HL-60 (cell line): ENCODE measurements around the gene SORBS2.

Experiments used
- CTCF ChIP-seq: IDR thresholded peaks from one replicate; pipeline ENCODE4 v1.5.1; 2011; ENCODE audit warnings: low read length, control low read depth, inconsistent platforms; ENCODE audit not compliant: insufficient read depth
- SPI1 ChIP-seq: IDR thresholded peaks from 2 replicates; pipeline ENCODE4 v1.6.1; 2012; ENCODE audit warnings: low read depth, mild to moderate bottlenecking, borderline replicate concordance

DNA sequence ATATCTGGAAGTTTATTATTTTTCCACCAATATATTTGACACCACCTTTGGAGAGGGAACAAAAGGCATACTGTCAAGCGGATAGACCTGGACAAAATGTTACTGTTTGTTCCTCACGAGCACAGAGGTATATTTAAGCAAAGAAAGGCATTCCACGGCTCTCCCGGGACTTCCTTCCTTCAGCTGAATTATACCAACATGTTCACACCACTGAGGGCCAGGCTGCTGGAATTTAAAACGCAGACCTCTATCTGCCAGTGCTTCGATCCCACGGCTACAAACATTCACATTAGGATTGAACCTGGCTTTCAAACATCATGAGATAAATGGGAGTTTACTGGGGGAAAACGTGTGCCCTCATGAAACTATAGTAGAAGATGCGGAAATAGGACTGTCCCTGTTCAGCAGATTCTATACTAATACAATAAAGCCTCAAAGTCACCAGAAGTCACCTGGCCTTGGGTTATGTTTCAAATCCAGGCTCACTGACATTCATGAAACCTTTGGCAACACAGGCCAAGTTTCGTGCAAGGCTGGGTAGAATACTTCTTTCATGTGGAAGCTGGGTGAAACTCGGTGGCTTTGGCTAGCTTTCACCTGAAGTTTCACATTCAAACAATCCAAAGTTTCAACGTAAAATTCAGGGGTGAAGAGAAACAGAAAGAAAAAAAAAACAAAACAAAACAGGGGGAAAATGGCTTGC is 39.5 kb downstream of the SORBS2 start:
- no peak for TF ChIP-seq CTCF
- TF ChIP-seq SPI1: no peak
